Measurements from ENCODE around the gene PCBP3. TPM values are rescaled to one million over a fixed set of nuclear protein-coding genes. Genes with fewer than 3 reads are reported as not detected.

The PCBP3 gene
- total and polyA plus RNA-seq, 12 donors: 1.7 to 15.8 (median 4.7) TPM

DNA sequence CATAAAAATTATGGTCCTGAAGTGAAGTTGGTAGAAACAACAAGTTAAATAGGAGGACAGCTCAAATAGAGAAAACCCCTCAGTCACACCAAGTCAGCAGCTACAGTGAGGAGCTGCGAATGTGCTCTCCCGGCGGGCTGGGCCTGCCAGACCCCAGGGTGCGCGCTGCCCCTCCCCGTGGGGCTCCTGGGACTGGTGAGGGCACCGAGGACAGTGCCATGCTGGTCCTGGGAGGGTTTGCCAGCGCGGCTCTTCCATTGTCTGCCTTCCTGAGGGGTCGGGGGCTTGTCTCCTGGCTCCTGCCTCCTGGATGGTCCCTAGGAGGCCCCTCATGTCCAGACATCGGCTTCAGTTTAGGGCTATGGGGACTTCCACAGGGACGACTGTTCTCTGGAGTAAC is 121.8 kb downstream of the PCBP3 start:
- no peak for DNase-seq

DNA sequence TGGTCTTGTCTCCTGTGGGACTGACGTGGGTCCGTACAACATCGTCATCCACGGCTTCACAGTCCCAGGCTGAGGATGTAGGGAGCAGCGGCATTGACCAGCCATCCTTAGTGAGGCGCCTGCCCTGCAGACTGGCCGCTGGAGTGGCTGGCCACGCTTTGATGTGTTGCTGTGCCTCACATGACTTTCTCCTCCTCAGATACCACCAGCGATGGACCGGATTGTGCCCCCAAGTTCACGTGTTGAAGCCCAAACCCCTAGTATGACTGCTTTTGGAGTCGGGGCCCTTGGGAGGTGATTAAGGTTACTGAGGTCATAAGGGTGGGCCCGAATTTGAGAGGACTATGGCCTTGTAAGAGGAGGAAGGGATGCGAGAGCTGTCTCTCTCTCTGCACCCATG is 122.5 kb downstream of the PCBP3 start:
- 75 to 90% (median 83%) methylated on average over 12 to 14 of the region's 14 CpGs for WGBS, 4 donors

More for the DNA sequence above, 121.8 kb downstream of the PCBP3 start:
- no peaks in the 10 kb centered on the region for H3K27me3 ChIP-seq
- no peaks in the 10 kb centered on the region for H3K9me3 ChIP-seq (replicated peaks in 1 of 3)
- no peak overlapping the region for H3K27ac ChIP-seq
- intact Hi-C loops (cut with DNase I): no loop called here
- H3K4me3 ChIP-seq: no peak overlapping the region
- 83 to 88% (median 86%) methylated on average over 9 to 12 of the region's 12 CpGs for WGBS, 4 donors
- no peaks in the 10 kb centered on the region for H3K36me3 ChIP-seq (replicated peaks in 1 of 2)
- TF ChIP-seq, protein P1, sequence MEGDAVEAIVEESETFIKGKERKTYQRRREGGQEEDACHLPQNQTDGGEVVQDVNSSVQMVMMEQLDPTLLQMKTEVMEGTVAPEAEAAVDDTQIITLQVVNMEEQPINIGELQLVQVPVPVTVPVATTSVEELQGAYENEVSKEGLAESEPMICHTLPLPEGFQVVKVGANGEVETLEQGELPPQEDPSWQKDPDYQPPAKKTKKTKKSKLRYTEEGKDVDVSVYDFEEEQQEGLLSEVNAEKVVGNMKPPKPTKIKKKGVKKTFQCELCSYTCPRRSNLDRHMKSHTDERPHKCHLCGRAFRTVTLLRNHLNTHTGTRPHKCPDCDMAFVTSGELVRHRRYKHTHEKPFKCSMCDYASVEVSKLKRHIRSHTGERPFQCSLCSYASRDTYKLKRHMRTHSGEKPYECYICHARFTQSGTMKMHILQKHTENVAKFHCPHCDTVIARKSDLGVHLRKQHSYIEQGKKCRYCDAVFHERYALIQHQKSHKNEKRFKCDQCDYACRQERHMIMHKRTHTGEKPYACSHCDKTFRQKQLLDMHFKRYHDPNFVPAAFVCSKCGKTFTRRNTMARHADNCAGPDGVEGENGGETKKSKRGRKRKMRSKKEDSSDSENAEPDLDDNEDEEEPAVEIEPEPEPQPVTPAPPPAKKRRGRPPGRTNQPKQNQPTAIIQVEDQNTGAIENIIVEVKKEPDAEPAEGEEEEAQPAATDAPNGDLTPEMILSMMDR (IDR thresholded peaks at IDR 0.05): no peak
- TF ChIP-seq POLR2A (IDR thresholded peaks at IDR 0.05): no peak
- no peaks in the 10 kb centered on the region for H3K4me1 ChIP-seq (replicated peaks in 1 of 2)

DNA sequence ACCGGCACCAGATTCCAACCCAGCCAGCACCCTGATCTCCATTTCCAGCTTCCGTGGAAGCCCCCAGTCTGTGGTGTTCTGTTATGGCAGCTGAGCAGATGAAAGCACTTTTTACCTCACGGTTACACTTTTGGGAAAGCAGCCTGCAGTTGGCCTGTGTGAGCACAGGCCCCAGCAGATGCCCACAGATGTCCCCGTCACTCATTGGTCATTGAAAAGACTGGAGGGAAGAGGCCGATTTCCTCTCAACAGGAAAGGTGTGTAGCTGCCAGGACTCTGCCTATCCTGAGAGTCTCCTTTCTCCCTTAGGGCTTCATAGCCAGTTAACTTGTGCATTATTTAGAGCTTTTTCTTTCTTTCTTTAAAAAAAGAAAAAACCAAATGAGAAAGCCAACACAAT is 123.0 kb downstream of the PCBP3 start:
- Histone ChIP-seq H3K36me3 (replicated peaks in 1 of 2) (no peaks in the 10 kb centered on the region), H3K27ac (no peak overlapping the region), H3K4me3 (no peak overlapping the region), H3K4me1 (replicated peaks in 1 of 2) (no peaks in the 10 kb centered on the region), H3K27me3 (no peaks in the 10 kb centered on the region), H3K9me3 (replicated peaks in 1 of 3) (no peaks in the 10 kb centered on the region)
- WGBS, 4 donors: 82 to 89% (median 86%) methylated on average over 4 to 5 of the region's 5 CpGs
- no peak for DNase-seq
- TF ChIP-seq POLR2A (IDR thresholded peaks at IDR 0.05): no peak
- TF ChIP-seq, protein P1 (IDR thresholded peaks at IDR 0.05): no peak
- intact Hi-C loops (cut with DNase I): no loop called here

More for the DNA sequence above, 122.5 kb downstream of the PCBP3 start:
- H3K4me1 ChIP-seq (replicated peaks in 1 of 2): no peaks in the 10 kb centered on the region
- no peaks in the 10 kb centered on the region for H3K27me3 ChIP-seq
- no peak for TF ChIP-seq POLR2A (IDR thresholded peaks at IDR 0.05)
- TF ChIP-seq, protein P1 (IDR thresholded peaks at IDR 0.05): no peak
- H3K9me3 ChIP-seq (replicated peaks in 1 of 3): no peaks in the 10 kb centered on the region
- no peak overlapping the region for H3K27ac ChIP-seq
- intact Hi-C loops (cut with DNase I): no loop called here
- DNase-seq: no peak
- no peaks in the 10 kb centered on the region for H3K36me3 ChIP-seq (replicated peaks in 1 of 2)
- no peak overlapping the region for H3K4me3 ChIP-seq

DNA sequence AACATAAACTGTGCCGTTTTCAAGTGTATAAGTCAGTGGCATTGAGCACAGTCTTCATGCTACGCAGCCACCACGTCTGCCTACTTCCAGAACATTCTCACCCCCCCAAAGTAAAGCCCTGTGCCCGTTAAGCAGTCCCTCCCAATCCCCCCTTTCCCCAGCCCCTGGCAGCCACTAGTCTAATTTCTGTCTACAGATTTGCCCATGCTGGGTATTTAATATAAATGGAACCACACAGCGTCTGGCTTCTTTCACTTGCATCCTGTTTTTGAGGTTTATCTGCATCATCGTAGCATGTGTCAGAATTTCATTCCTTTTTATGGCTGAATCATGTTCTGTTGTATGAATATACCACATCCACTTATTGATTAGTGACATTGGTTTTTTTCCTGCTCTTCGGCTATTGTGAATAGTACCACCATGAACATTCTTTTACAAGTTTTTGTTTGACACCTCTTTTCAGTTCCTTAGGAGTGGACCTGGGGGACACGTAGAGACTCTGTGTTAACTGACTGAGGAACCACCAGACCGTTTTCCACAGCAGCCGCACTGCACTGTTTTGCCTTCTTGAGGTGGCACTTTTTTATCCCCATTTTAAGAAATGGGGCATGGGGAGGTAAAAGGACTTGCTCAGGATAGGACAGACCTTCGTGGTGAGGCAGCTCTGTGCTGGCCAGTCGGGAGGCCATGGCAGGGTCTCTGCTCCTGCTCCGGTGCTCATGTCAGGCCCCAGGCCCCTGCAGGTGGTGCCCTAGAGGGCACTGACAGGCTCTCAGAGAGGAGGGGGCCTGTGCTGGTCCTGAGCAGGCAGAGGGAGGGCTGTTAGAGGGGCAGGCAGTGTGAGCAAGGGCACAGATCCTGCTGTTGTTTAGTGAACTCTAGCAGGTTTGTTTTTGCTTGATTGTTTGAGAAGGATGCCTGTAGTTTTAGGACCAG is 123.8 kb downstream of the PCBP3 start:
- TF ChIP-seq, protein P1 (IDR thresholded peaks at IDR 0.05): no peak
- no peak for TF ChIP-seq POLR2A (IDR thresholded peaks at IDR 0.05)
- 76 to 85% (median 79%) methylated on average over 12 to 13 of the region's 13 CpGs for WGBS, 4 donors
- intact Hi-C loops (cut with DNase I): no loop called here
- no peak for DNase-seq
- no peaks in the 10 kb centered on the region for H3K9me3 ChIP-seq (replicated peaks in 1 of 3)
- H3K27ac ChIP-seq: no peak overlapping the region
- H3K4me3 ChIP-seq: no peak overlapping the region
- no peaks in the 10 kb centered on the region for H3K4me1 ChIP-seq (replicated peaks in 1 of 2)
- no peaks in the 10 kb centered on the region for H3K27me3 ChIP-seq
- no peaks in the 10 kb centered on the region for H3K36me3 ChIP-seq (replicated peaks in 1 of 2)
